ENCODE data around the gene CFAP43.
"Not testable (repeated sequence)": the region's sequence is repeated elsewhere in the genome, so short reads cannot be mapped to it uniquely, and the experiment has no call there.

The CFAP43 gene

DNA sequence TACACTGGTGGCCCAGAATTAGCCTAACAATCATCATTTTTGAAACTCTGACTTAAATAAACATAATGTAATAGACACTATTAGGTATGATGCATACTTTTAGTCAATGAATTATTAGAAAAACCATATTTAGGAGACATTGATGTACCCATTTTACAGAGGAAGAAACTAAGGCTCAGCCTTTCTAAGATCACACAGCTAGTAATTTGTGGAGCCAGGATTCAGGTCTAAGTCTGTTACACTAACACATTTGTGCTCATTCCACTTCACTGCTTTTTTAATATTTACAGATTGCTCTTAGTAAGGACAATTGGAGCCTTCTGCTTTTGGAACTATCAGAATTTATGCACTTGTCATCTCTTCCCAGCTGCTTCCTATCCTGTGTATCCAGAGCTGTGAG lies 8.9 kb downstream of the CFAP43 start:
- no peak for DNase-seq

DNA sequence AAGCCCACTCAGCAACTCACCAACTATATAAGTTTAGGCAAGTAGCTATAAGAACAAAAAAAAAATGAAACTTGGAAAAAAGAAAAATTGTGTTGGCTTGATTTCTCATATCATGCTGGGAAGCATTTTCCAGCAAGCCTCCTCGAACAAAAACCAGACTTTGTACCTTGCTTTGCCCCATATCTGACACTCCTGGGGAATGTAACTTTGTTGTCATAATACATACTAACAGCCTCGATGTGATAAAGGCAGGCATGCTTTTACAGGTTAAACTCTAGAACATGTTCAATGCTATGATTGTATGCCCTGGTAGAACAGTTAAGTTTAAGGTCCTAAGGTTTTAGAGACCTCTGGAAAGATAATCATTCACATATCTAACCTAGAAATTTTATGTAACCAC lies 11.6 kb downstream of the CFAP43 start:
- DNase-seq = no peak

DNA sequence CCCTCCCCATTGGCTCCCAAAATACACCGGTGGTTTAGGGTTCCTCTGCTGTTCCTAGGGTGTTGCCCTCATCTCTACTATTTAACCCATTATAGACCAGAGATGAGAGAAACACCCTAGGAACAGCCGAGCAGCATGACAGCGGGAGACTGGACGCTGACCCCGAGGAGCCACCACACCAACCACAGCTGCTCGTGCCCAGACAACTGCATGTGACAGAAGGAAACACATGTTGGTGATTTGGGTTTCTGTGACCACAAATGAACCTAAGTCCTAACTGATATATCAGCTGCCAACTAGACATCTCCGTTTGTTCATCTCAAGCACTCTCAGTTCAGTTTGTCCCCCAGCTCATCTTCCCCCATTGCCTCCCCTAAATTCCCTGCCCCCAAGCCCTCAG lies 13.4 kb downstream of the CFAP43 start:
- DNase-seq = no peak

DNA sequence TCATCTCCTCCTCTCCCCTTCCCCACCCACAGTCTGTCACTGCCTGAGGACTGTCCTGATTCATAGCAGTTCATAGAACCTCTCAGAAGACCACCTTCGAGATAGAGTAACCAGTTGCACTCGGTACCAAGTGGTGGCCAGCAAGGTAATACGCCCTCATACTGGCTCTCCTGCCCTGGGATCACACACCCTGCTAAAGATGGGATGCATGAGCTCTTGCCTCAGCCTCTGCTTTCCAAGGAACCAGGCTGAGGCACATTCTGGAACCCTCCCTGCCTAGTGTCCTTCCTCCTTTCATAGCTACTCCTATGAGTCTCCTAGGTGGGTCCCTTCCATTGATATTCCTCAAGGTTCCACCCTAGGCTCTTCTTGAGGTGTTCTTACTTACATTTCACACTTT lies 15.5 kb downstream of the CFAP43 start:
- no peak for DNase-seq

DNA sequence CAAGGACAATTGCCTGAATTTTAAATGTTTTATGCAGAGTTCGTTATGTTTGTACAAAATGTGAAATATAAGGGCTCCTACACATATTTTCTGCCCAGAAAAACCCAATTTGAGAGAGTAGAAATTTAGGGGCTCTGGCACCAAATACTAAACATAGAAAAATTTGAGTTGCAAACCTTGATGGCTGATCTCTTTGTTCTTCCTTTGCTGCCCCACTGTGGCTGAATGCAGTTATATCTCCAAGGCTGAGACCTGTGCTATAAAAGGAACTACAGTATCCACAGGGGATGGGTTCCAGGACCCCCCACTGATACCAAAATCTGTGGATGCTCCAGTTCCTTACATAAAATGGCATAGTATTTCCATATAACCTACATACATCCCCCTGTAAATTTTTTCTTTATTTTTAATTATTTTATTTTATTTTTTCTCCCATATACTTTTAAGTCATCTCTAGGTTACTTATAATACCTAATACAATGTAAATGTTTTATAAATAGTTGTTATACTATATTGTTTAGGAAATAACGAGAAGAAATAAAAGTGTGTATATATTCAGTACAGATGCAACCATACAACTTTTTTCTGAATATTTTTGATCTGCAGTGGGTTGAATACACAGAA lies 22.5 kb downstream of the CFAP43 start:
- peak; percentile 42 for DNase-seq

DNA sequence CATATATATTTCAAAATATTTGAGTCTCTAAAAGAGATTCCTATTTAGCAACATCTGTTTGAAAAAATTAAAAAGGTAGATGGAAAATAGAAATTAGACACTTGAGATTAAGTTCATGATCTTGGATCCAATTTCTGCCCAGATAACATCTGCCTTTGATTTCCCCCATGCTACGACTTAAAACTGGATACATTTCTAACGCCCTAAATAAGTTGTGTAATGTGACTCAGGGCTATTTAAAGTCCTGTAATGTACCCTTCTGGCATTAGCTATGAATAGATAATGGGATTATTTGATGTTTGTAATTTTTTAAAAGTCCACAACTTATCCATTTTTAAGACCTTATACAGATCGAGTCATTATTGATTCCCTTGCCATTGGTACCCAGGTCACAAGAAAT lies 23.4 kb downstream of the CFAP43 start:
- DNase-seq = no peak

DNA sequence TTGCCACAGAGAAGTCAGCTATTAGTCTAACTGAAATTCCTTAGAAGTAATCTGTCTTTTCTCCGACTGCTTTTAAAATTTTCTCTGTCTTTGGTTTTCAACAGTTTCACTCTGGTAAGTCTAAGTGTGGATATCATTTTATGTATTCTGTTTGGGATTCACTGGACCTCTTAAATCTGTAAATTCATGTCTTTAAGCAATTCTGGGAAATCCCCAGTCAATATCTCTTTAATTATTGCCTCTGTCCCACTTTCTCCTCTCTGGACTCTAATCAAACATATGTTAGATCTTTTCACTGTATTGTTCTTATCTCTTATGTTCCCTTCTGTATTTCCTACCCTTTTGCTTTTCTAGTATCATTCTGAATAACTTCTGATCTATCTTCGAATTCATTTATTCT lies 29.9 kb downstream of the CFAP43 start:
- DNase-seq = no peak

DNA sequence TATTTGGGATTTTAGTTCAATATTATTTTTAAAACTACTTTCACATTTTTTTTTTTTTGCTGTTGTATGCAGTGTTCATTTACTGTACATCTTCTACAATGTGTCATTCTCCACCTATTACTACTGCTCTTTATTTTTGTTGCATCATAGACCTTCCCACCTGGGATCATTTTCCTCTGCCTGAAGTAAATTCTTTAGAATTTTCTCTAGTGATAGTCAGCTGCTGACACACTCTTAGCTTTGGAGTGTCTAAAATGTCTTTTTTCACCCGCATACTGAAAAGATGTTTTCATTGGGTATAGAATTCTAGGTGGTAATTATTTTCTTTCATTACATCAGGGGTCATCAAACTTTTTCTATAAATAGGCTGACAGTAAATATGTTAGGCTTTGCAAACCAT lies 30.5 kb downstream of the CFAP43 start:
- no peak for DNase-seq

DNA sequence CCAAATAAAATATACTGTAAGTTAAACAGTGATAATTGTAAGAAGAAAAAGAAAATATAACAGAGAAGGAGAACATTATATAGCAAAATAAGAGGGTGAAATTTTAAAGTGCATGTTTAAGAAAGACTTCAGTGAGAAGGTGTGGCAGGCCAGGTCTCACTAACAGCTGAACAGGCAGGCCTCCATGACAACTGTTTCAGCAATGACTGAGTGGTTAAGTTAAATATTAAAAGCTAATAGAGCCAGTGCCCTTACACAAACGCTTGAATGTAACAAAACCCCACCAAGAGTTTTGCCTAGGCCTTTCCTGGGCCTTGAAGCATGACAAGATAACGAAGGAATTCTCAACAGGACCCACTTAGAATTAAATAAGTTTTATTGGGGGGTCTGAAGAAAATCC lies 32.6 kb downstream of the CFAP43 start:
- DNase-seq = no peak

DNA sequence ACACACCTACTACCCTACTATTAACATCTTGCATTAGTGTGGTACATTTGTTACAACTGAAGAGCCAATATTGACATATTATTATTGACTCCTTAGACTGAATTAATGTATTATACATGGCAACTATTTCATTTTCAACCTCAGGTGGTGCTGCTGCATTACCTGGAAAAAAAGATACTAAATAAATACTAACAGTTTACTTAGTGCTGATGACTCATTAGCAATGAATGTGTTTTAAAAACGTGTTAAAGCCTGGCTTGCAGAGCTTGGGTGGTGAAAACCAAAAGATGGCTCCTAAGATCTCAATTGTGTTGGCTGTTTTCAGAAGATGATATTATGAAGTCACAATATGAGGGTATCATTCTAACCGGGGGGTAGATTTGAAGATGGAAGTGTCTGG lies 34.8 kb downstream of the CFAP43 start:
- DNase-seq = no peak

DNA sequence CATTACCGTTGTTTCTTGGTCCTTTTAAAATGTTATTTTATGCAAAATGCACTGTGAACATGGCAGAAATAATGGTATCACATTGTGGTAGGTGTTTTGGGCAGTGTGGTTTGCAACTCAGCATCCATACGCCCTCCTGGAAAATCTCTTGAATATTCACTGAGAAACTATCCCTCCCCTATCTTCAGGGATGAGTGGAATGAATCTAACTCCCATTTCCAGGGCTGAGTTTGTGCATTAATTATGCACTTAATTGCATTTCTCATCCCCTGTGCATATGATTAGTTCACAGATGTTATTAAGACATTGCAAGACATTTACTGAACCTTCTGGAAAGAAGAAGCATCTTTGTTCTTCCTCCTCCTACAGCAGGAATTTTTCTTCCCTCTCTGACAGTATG lies 36.5 kb downstream of the CFAP43 start:
- no peak for DNase-seq

DNA sequence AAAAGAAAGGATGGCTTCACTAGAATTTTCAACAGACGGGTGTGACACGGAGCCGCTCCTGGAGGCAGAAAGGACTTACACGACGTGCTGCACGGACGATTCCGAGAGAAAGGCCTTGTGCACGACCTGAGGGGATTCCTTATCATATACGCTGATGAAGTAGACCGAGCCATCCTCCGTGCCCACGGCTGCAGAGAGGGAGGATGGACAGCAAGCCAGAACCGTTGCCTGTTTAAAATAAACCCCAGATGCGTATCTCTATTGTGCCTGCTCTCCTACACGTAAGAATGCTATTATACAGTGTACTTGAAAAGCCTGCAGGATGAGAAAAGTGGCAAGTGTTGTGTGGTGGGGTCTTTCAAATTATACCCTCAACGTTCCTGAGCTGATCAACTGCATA lies 38.4 kb downstream of the CFAP43 start:
- no peak for DNase-seq

DNA sequence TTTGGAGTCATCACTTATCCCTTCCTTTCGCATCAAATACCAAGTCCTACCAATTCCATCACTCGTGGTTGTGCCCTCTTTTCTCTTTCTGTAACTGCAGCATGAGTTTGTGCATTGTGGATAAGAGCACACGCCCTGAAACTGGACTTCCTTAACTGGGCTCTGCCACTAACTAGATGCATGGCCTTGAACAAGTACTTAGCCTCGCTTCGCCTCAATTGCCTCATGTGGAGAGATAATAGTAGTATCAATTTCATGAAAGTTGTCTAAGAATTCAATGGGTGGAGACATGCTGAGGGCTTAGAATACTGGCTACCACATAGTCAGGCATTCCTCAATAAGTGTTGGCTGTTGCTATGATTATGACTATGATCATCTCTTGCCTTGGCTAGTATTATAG lies 41.5 kb downstream of the CFAP43 start:
- no peak for DNase-seq

DNA sequence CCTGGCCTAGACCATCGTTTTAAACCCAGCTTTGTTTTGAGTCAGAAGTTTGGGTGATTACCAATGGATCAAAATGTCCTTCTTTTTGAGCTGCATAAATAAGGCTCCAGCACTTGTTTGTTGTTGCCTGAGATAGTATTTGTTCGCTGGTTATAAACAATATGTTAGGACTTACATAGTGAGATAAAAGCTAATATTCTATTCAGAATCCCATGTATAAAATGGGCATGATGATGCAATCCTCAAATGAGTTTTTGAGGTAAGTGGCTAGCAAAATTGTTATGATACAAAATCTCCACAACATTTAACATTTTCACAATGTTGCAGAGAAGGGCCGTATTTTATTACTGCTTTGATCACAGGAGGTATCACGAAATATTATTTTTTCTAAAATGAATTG lies 48.5 kb downstream of the CFAP43 start:
- no peak for DNase-seq

DNA sequence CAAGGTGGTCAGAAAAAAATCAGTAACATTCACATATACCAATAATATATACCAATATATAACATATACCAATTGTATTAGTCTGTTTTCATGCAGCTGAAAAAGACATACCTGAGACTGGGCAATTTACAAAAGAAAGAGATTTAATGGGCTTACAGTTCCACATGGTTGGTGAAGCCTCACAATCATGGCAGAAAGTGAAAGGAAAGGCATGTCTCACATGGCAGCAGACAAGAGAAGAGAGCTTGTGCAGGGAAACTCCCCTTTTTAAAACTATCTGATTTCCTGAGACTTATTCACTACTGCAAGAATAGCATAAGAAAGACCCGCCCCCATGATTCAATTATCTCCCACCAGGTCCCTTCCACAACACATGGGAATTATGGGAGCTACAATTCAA lies 58.0 kb downstream of the CFAP43 start:
- not testable (repeated sequence) for DNase-seq

DNA sequence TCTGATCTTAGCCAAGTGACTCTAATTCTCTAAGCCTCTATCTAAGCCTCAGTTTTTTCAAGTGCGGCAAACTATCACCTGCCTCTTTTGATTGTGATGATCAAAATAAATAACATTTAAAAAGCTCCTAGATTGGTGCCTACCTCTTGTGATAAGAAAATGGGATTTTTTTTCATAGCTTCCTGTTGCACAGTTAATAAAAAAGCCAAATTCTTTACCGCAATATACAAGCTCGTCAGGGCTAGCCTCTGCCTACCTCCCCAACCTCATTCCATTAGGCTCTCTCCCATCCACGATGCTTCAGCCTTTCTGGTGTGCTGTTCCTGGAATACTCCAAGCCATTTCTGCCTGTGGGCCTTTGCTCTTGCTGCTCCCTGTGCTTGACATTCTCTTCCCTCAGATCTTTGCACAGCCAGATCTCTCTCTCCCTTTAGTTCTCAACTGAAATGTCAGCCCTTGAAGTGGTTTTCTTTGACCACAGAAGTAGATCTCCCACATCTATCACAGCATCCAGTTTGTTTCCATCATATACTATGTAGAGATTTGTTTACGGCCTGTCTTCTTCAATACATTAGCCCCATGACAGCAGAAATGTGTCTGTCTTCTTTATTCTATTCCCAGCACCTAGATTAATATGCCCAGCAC lies 61.4 kb downstream of the CFAP43 start:
- DNase-seq = peak; percentile 45

DNA sequence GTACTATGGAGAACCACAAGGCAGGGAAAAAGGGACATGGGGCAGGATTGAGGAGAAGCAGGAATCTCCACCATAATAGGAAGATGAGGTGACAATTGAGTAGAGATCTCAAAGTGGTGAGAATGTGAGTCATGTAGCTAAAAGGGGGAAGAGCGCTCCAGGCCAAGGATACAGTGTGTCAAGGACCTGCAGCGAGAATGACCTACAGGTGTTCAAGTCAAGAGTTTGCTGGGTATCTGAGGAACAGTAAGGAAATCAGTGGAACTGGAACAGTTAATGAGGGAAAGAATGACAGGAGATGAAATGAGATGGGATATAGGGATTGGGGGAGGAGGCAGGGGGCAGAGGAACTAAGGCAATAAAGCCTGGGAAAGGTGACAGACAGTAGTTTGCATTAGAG lies 76.6 kb downstream of the CFAP43 start:
- no peak for DNase-seq

DNA sequence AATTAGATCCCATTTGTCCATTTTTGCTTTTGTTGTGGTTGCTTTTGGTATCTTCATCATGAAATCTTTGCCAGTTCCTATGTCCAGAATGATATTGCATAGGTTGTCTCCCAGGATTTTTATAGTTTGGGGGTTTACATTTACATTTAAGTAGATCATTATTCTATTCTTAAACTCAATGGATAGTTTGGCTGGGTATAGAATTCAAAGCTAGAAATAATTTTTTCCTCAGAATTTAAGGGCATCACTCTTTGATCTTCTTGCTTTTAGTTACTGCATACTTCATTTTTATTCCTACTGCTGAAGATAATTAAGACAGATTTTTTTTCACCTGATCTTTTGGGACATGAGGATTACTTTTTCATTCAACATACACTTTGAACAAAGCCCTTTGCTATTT lies 80.4 kb downstream of the CFAP43 start:
- DNase-seq = no peak

DNA sequence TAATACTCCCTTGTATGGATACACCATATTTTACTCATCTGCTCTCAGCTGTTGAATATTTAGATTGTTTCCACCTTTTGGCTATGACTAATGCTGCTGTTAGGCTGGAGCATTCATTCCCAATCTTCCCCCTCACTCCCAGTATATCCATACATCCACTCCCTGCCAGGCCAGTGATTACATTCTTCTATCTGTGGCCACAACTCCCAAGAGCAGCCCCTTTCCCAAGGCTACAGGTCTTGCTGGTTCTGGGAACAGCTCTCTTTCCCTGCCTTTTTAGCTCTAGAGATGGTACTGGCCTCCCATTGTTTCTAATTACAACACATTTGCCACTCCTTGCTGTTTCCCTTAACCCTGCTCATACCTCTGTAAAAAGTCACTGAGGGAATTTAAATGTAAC lies 82.0 kb downstream of the CFAP43 start:
- no peak for DNase-seq

DNA sequence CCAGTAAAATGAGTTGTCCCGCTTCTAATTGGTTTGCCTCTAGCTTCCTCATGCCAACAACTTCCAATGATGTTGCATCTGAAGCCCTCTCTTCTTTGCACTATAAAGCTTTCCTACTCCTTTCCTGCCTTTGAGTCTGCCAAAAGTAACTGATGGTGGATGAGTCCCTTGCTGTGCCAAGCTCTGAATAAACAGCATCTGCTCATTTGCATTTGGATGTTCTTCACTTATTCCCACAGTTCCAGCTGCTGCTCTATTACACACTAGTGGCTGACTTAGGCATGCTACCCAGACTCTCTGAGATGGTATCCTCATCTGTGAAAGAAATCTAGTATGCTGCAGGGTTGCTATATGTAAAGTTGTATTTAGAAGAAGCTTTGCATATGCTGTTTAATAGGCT lies 85.3 kb downstream of the CFAP43 start:
- no peak for DNase-seq

DNA sequence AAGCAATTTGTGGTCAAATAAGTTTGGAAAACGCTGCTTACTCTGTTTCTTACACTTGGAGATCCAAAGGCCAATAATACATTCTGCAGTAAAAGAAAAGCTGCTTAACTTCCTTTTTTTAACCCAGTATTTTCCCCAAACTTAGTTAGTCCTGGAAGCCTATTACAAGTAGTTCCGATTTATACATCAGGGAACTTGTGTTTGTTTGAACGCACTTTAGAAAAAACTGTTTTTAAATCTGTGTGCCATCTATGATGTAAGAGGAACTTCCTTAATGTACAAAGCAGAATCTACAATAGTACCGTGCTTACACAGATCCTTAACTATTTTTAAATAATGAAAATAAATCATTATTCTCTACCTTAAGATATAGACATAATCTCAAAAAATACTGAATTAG lies 87.2 kb downstream of the CFAP43 start:
- DNase-seq = no peak

DNA sequence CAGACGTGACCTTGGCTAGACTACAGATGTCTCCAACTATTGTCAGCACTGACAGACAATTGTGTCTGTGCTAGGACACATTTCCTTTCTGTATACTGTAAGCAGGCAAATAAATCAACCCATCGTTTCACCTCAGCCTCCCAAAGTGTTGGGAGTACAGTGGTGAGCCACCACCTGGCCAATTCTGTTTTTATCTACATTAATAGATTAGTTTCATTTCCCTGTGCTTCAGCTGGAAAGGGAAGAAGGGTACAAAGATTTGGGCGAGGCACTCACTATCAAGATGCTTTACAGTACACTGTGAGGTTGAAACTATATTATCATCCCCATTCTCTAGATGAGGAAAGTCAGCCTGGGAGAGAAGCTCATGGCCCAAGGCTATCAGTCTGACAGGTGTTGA lies 88.3 kb downstream of the CFAP43 start:
- no peak for DNase-seq

DNA sequence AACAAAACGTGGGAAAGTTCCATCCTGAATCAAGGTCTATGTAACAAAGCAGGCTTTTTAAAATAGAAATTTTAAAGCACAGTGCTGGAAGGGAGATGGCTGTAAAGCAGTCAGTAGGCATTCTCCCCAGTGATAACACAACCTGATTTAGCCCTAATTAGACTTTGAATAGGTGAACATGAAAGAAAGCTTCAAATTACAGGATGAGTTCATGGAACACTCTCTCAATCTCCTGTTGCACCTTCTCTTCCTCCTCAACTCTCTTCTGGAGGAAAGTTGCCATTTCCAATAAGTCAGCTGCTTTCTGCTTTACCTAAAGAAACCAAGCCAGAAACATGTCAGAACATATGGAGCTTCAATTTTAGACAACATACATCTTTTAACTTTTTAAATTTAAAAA lies 90.1 kb downstream of the CFAP43 start:
- DNase-seq = no peak

DNA sequence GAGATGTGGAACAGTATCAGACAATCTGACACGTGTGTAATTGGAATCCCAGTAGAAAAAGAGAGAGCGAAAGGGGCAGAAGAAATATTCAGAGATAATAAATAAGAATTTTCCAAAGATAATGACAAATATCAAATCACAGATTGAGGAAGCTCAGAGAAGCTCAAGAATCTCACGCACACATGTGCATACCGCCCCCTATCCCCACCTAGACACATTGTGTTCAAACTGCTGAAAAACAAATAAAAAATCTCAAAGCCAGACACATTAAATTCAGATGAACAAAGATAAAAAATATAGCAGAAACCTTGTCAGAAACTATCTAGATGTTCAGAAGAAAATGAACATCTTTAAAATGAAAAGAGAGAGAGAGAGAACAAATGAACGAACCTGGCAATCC lies 92.9 kb downstream of the CFAP43 start:
- DNase-seq = no peak

DNA sequence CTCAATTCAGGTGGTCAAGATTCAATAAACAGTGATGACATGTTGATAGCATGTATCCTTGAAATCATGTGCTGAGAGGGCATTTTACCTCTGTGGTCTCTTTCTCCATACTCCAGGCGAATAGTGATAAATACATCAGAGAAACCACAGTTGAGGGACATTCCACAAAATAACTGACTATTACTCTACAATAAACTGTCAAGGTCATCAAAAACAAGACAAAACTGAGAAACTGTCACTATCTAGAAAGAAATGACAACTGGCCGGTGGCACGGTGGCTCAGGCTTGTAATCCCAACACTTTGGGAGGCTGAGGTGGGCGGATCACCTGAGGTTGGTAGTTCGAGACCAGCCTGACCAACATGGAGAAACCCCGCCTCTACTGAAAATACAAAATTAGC lies 94.0 kb downstream of the CFAP43 start:
- DNase-seq = no peak
